T47D (cell line): ENCODE data around the gene DIAPH2.

Source experiments
- DNase-seq, 2 experiments: peaks; one replicate each; pipeline versions ENCODE4 v3.0.0 to v3.0.0-alpha.2; 2011 to 2012; ENCODE audit warnings: low read depth in 1 of 2, low spot score in 1 of 2
- JUND ChIP-seq: IDR thresholded peaks from 2 replicates; pipeline ENCODE4 v1.6.1; 2012; ENCODE audit warnings: low read depth
- in situ Hi-C: cut with HindIII; loops from 2 replicates; pipeline ENCODE4 v1.10.0; 2016; ENCODE audit warnings: low sequenced_read_pairs, low pct_unique_long_range_greater_than_20kb

The DIAPH2 gene

DNA sequence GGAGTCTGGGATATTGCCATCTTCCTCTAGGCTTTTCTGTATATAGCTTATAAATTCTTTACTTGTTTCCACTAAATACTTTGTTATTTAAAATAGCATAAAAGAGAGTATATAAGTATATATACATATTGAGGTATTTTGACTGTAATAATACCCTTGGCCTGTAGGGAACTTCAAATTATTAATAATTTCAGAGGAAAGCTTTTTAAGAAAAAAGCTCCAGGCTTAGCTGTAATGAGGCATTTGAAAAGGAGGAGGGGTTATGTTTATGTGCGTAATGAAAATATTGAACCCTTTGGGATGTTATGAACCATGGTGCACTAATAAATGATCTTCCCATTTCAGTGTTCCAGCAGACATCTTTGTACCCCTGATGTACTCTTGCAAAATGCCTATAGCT, 777.1 kb downstream of the DIAPH2 start:
- in situ Hi-C loops: no loop called here
- DNase-seq: no peak
- TF ChIP-seq JUND: no peak

DNA sequence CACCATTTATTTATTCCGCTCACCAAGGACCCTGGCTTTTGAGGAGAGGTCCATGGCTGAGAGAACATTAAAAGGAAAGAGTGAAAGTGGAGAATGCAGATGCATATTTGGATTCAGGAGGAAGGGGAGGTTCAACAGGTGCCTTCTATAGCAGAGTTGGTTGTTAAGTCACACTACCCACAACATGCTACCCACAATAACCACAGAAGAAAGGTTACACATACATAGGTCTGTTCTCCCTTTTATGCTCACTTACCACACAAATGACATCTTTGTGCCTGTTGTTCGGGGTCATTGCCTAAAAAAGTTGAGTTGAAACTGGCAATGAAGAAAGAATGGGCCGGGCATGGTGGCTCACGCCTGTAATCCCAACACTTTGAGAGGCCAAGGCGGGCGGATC, 786.4 kb downstream of the DIAPH2 start:
- TF ChIP-seq JUND: no peak
- no peak for DNase-seq
- in situ Hi-C loops: no loop called here

DNA sequence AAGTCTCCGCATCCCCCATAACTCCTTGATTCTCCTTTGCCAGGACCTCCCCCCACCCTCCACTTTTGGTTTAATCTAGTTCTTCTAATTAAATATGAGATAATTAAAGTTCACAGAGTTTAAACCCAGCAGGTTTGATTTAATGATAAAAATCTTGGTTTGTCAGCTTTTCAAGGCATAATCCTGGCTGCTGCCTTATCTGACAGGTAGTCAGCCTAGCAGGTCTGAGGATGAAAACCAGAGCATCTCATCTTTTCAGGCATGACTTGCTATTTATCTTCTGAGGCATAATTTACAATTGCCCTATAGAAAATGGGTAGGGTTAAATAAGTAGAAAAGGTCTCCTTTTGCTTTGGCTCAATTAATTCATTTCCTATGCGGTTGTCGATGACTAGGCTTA, 790.3 kb downstream of the DIAPH2 start:
- in situ Hi-C loops: no loop called here
- no peak for DNase-seq
- TF ChIP-seq JUND: no peak

GRCh38 chrX:97479106-97479890, 794.7 kb downstream of the DIAPH2 start:
- DNase-seq: no peak
- in situ Hi-C loops: no loop called here
- no peak for TF ChIP-seq JUND

GRCh38 chrX:97481228-97481627, 796.6 kb downstream of the DIAPH2 start:
- DNase-seq: peak in 1 of 2 experiments; percentile 2
- no peak for TF ChIP-seq JUND
- in situ Hi-C loops: no loop called here

DNA sequence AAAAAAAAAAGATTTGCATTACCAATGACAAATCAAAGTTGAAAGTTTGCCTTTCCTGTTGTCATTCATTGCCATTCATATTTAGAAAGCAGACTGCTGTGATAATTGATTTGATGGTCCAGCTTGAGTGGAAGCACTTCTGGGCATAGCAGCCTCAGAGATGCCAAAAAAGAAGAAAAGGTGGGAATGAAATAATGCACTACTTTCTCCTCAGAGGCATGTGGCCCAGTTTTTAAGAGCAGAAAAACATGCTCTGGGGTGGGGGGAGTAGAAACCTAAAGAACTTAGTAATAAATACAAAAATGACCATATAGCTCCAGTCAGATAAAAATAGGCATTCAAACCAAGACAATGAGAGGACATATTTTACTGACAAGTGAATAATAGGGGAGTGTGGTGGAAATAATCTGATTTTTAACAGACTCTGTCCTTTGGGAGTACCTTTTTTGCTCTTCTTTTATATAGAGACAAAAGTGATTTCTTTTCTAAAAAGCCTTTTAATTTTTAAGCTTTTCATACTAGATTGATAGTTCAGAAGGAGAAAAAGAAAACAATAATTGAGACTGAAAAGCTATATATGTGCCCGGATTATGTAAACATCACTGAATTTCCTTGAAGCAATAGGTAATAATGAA, 798.1 kb downstream of the DIAPH2 start:
- in situ Hi-C loops: no loop called here
- DNase-seq: no peak
- TF ChIP-seq JUND: no peak

GRCh38 chrX:97490656-97491055, 806.0 kb downstream of the DIAPH2 start:
- in situ Hi-C loops: no loop called here
- no peak for DNase-seq
- no peak for TF ChIP-seq JUND

- DNase-seq: no peak
- in situ Hi-C loops: no loop called here
- no peak for TF ChIP-seq JUND
Observed at GRCh38 chrX:97494756-97495372, 810.2 kb downstream of the DIAPH2 start.

- in situ Hi-C loops: no loop called here
- no peak for DNase-seq
- no peak for TF ChIP-seq JUND
Observed at GRCh38 chrX:97498093-97498492, 813.5 kb downstream of the DIAPH2 start.

DNA sequence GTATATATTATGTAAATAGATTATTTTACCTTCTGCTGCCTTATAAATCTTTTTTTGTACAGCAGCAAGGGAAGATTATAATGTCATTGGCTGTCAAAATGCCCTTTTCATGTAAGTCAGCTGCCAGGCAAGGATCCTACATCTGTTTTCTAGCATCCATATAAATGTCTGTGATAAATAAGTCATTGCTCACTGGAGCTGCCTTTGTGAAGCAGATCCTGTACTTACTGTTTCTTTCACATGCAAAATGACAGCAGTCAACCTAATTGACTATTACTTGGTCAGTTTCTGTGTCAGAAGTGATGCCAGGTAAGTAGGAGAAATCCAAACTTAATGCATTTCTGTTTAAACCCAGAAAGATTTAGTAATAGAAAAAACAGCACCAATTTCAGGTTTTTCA, 819.8 kb downstream of the DIAPH2 start:
- DNase-seq: no peak
- no peak for TF ChIP-seq JUND
- in situ Hi-C loops: no loop called here

DNA sequence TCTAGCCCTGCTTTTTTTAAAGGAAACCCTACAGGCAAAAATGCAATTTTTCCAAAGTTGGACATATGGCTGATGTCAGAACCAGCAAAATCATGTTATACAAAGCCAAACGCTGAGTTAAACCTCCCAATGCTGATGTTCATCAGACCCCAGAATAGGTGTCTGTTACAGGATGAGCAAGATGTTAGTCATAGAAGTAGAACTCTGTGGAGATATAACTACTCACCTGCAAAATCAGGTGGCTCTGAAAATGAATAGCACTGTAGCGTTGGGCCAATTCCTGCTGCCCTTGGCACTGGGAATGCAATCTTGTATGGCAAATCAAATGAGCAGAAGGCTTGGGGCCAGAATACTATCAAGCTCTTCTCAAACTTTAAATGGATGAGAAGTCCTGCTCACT, 833.1 kb downstream of the DIAPH2 start:
- DNase-seq: no peak
- no peak for TF ChIP-seq JUND
- in situ Hi-C loops: no loop called here

DNA sequence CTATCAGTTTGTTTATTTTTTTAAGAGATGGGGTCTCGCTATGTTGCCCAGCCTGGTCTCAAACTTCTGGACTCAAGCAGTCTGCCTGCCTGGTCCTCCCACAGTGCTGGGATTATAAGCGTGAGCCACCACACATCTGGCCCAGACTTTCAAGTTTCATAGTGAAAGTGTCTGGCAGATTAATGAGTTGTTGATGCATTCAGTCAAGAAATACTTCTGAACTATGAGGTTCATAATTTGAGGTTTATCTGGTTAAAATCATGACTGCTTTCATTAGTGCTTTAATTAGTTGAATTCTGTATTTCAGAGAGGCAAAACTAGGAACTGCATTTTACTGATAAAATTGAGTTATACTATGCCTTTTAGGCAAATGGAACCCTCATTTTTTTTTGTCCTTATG, 837.7 kb downstream of the DIAPH2 start:
- no peak for TF ChIP-seq JUND
- in situ Hi-C loops: no loop called here
- DNase-seq: no peak

- no peak for TF ChIP-seq JUND
- no peak for DNase-seq
- in situ Hi-C loops: no loop called here
Observed at GRCh38 chrX:97524340-97524739, 839.7 kb downstream of the DIAPH2 start.
